Uterus (tissue), 2 donors: ENCODE data around the gene CD40.

Experiments
- POLR2A ChIP-seq, 2 donors: fragments of 450-650 bp; IDR thresholded peaks; one replicate each; pipeline ENCODE4 v1.6.1; 2016; ENCODE audit warnings: antibody characterized with exemption in 2 of 2, mild to moderate bottlenecking in 1 of 2, moderate library complexity in 1 of 2
- TF ChIP-seq, protein P1 (sequence below), 4 experiments: fragments of 200-600 bp in 2 of 4; fragments of 450-650 bp in 2 of 4; sonication (generic) in 2 of 4; IDR thresholded peaks; one replicate each; pipeline ENCODE4 v1.5.1; 2016 to 2019; ENCODE audit warnings: antibody characterized with exemption in 4 of 4, mild to moderate bottlenecking in 2 of 4, moderate library complexity in 1 of 4

DNA sequence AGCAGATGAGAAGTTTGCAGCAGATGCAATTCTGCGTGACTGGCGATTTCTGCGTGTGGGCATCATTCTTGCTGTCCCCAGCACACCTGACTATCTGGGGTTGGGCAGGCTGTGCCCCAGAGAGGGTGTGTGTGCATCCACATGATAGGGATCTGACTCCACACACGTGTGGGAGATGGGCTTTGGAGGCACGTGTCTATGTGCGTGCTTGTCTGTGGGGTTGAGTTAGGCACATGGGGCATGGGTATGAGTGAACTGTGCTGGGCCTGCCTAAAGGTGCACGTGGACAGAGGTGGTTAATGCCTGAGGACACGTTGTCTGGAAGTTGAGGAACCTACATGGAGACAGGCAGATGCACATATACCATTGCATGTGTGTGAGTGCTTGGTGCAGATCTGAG is 50.3 kb downstream of the CD40 start:
- TF ChIP-seq, protein P1, sequence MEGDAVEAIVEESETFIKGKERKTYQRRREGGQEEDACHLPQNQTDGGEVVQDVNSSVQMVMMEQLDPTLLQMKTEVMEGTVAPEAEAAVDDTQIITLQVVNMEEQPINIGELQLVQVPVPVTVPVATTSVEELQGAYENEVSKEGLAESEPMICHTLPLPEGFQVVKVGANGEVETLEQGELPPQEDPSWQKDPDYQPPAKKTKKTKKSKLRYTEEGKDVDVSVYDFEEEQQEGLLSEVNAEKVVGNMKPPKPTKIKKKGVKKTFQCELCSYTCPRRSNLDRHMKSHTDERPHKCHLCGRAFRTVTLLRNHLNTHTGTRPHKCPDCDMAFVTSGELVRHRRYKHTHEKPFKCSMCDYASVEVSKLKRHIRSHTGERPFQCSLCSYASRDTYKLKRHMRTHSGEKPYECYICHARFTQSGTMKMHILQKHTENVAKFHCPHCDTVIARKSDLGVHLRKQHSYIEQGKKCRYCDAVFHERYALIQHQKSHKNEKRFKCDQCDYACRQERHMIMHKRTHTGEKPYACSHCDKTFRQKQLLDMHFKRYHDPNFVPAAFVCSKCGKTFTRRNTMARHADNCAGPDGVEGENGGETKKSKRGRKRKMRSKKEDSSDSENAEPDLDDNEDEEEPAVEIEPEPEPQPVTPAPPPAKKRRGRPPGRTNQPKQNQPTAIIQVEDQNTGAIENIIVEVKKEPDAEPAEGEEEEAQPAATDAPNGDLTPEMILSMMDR (IDR thresholded peaks at IDR 0.05), result no peak
- no peak for TF ChIP-seq POLR2A (IDR thresholded peaks at IDR 0.05)
